ENCODE data around the gene MAP7D1.
"Not testable (repeated sequence)": the region's sequence is repeated elsewhere in the genome, so short reads cannot be mapped to it uniquely, and the experiment has no call there.

MAP7D1 gene

GRCh38 chr1:36211307-36211706 is 55.3 kb downstream of the MAP7D1 start:
- ChIA-PET CTCF (interaction anchor here (0.9 kb wide), 1 partner anchor 62 kb away, joined by 3 read pairs; no protein-coding TSS in a partner anchor), POLR2A (interaction anchor here (1.0 to 2.4 kb wide), 2 partner anchors 13 to 18 kb away, joined by 3 to 9 read pairs; partner anchors contain the start of gene THRAP3)
- no peak for DNase-seq (ENCODE audit: extremely low spot score)
- TF ChIP-seq ZNF384 (IDR thresholded peaks at IDR 0.05) (no peak), ELF4 (IDR thresholded peaks at IDR 0.05) (no peak)

GRCh38 chr1:36211841-36212240 is 55.9 kb downstream of the MAP7D1 start:
- POLR2A ChIA-PET = interaction anchor here (1.0 to 2.4 kb wide), 2 partner anchors 12 to 19 kb away, joined by 3 to 9 read pairs; partner anchors contain the start of gene THRAP3
- CTCF ChIA-PET = interaction anchor here (0.7 to 0.9 kb wide), 2 partner anchors 62 to 95 kb away, joined by 3 to 8 read pairs; no protein-coding TSS in a partner anchor
- no peak for DNase-seq (ENCODE audit: extremely low spot score)
- TF ChIP-seq LEF1 (IDR thresholded peaks at IDR 0.05; ENCODE audit: borderline replicate concordance) (no peak), ELF4 (IDR thresholded peaks at IDR 0.05) (no peak), FOXK2 (IDR thresholded peaks at IDR 0.05) (no peak), FOXM1 (IDR thresholded peaks at IDR 0.05; ENCODE audit: borderline replicate concordance) (no peak), L3MBTL2 (conservative IDR thresholded peaks at IDR 0.05) (no peak), CTBP1 (IDR thresholded peaks at IDR 0.05; ENCODE audit: borderline replicate concordance) (no peak), SUZ12 (IDR thresholded peaks at IDR 0.05) (no peak), ZNF384 (IDR thresholded peaks at IDR 0.05) (no peak), NFRKB (IDR thresholded peaks at IDR 0.05) (no peak), TARDBP (IDR thresholded peaks at IDR 0.05) (no peak)

- ChIA-PET CTCF (no interaction called here), POLR2A (interaction anchor here (2.4 kb wide), 1 partner anchor 11 kb away, joined by 9 read pairs; the partner anchor contains the start of gene THRAP3)
- no peak for TF ChIP-seq HDGF (IDR thresholded peaks at IDR 0.05; ENCODE audit: borderline replicate concordance)
- no peak for TF ChIP-seq SUZ12 (IDR thresholded peaks at IDR 0.05)
- TF ChIP-seq ELF4 (IDR thresholded peaks at IDR 0.05) = no peak
- no peak for TF ChIP-seq CTBP1 (IDR thresholded peaks at IDR 0.05; ENCODE audit: borderline replicate concordance)
- TF ChIP-seq FOXM1 (IDR thresholded peaks at IDR 0.05; ENCODE audit: borderline replicate concordance) = no peak
- no peak for TF ChIP-seq NFRKB (IDR thresholded peaks at IDR 0.05)
- no peak for TF ChIP-seq ZNF384 (IDR thresholded peaks at IDR 0.05)
- no peak for TF ChIP-seq LEF1 (IDR thresholded peaks at IDR 0.05; ENCODE audit: borderline replicate concordance)
- no peak for TF ChIP-seq ARNT (IDR thresholded peaks at IDR 0.05)
- TF ChIP-seq TARDBP (IDR thresholded peaks at IDR 0.05) = no peak
- no peak for DNase-seq (ENCODE audit: extremely low spot score)
These were observed 56.8 kb downstream of the MAP7D1 start for GRCh38 chr1:36212782-36213181.

GRCh38 chr1:36217670-36218069 is 61.7 kb downstream of the MAP7D1 start:
- ChIA-PET CTCF (no interaction called here), POLR2A (no interaction called here)
- no peak for DNase-seq (ENCODE audit: extremely low spot score)
- TF ChIP-seq ZNF384 (IDR thresholded peaks at IDR 0.05) (no peak), FOXM1 (IDR thresholded peaks at IDR 0.05; ENCODE audit: borderline replicate concordance) (no peak), SUZ12 (IDR thresholded peaks at IDR 0.05) (no peak), ELF4 (IDR thresholded peaks at IDR 0.05) (no peak), NFRKB (IDR thresholded peaks at IDR 0.05) (no peak), HDGF (IDR thresholded peaks at IDR 0.05; ENCODE audit: borderline replicate concordance) (no peak), FOXK2 (IDR thresholded peaks at IDR 0.05) (no peak), BHLHE40 (IDR thresholded peaks at IDR 0.05; ENCODE audit: borderline replicate concordance) (no peak), SP1 (IDR thresholded peaks at IDR 0.05) (no peak), FOXA1 (IDR thresholded peaks at IDR 0.05) (no peak), LEF1 (IDR thresholded peaks at IDR 0.05; ENCODE audit: borderline replicate concordance) (no peak), PKNOX1 (IDR thresholded peaks at IDR 0.05) (no peak), ARNT (IDR thresholded peaks at IDR 0.05) (no peak), TARDBP (IDR thresholded peaks at IDR 0.05) (no peak), CTBP1 (IDR thresholded peaks at IDR 0.05; ENCODE audit: borderline replicate concordance) (no peak), L3MBTL2 (conservative IDR thresholded peaks at IDR 0.05) (no peak)

- DNase-seq (ENCODE audit: extremely low spot score); POLR2A ChIA-PET: not testable (repeated sequence)
- CTCF ChIA-PET = interaction anchor here (1.1 kb wide), 1 partner anchor 8 kb away, joined by 6 read pairs; no protein-coding TSS in a partner anchor
These were observed 65.9 kb downstream of the MAP7D1 start for GRCh38 chr1:36221901-36222300.

GRCh38 chr1:36222481-36223380 is 66.8 kb downstream of the MAP7D1 start:
- no peak for DNase-seq (ENCODE audit: extremely low spot score)
- ChIA-PET CTCF (interaction anchor here (0.6 to 1.8 kb wide), 2 partner anchors 63 to 180 kb away, joined by 3 to 7 read pairs; no protein-coding TSS in a partner anchor), POLR2A (interaction anchor here (0.8 to 3.1 kb wide), 14 partner anchors 8 to 101 kb away, joined by 3 to 20 read pairs (median 8); partner anchors contain the start of genes EVA1B, MAP7D1 and TRAPPC3)
- TF ChIP-seq FOXM1 (IDR thresholded peaks at IDR 0.05; ENCODE audit: borderline replicate concordance) = no peak
- TF ChIP-seq L3MBTL2 (conservative IDR thresholded peaks at IDR 0.05) = 0 out of 2 replicates have a peak, but pooled peaks have one; percentile 28

- DNase-seq (ENCODE audit: extremely low spot score) = peak; percentile 25
- POLR2A ChIA-PET = interaction anchor here (0.5 to 3.1 kb wide), 25 partner anchors 9 to 454 kb away, joined by 3 to 20 read pairs (median 6); partner anchors contain the start of genes EVA1B, MAP7D1 and TRAPPC3
These were observed 67.5 kb downstream of the MAP7D1 start for GRCh38 chr1:36223381-36223995.

More at GRCh38 chr1:36223381-36223995, 67.5 kb downstream of the MAP7D1 start:
- CTCF ChIA-PET = interaction anchor here (0.6 to 1.8 kb wide), 5 partner anchors 13 to 179 kb away, joined by 3 to 7 read pairs (median 3); no protein-coding TSS in a partner anchor
- no peak for TF ChIP-seq ELF4 (IDR thresholded peaks at IDR 0.05)
- TF ChIP-seq LEF1 (IDR thresholded peaks at IDR 0.05; ENCODE audit: borderline replicate concordance) = no peak
- TF ChIP-seq SP1 (IDR thresholded peaks at IDR 0.05) = no peak
- TF ChIP-seq PKNOX1 (IDR thresholded peaks at IDR 0.05) = no peak
- TF ChIP-seq NFRKB (IDR thresholded peaks at IDR 0.05) = no peak
- no peak for TF ChIP-seq TARDBP (IDR thresholded peaks at IDR 0.05)
- TF ChIP-seq FOXK2 (IDR thresholded peaks at IDR 0.05) = no peak
- no peak for TF ChIP-seq FOXA1 (IDR thresholded peaks at IDR 0.05)
- no peak for TF ChIP-seq L3MBTL2 (conservative IDR thresholded peaks at IDR 0.05)
- no peak for TF ChIP-seq CTBP1 (IDR thresholded peaks at IDR 0.05; ENCODE audit: borderline replicate concordance)
- no peak for TF ChIP-seq FOXM1 (IDR thresholded peaks at IDR 0.05; ENCODE audit: borderline replicate concordance)
- TF ChIP-seq HDGF (IDR thresholded peaks at IDR 0.05; ENCODE audit: borderline replicate concordance) = no peak
- no peak for TF ChIP-seq ARNT (IDR thresholded peaks at IDR 0.05)
- no peak for TF ChIP-seq BHLHE40 (IDR thresholded peaks at IDR 0.05; ENCODE audit: borderline replicate concordance)
- TF ChIP-seq ZNF384 (IDR thresholded peaks at IDR 0.05) = no peak
- no peak for TF ChIP-seq SUZ12 (IDR thresholded peaks at IDR 0.05)
